ENCODE data around the gene TAOK2. TPM values are rescaled to one million over a fixed set of nuclear protein-coding genes. Genes with fewer than 3 reads are reported as not detected.

Gene TAOK2
- total RNA-seq, 4 donors from 2014 or later = 25.7 to 87.0 (median 31.4) TPM

DNA sequence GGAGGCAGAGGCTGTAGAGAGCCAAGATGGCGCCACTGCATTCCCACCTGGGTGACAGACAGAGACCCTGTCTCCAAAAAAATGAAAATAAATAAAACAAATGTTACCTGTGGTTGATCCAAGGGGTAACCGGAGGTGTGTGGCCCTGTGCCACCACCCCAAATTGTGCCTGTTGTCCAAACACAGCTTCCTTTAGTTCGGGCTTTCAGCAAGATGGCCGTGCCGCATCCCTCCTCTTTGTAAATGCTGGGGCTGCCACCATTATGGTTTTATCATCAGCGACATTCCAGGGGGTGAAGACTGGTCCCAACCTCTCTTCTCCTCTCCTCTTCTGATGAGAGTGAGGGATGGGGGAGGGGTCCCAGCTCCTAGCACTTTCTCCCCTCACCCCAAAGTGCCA lies 49.2 kb downstream of the TAOK2 start, which contains the start of gene C16orf92:
C16orf92 (plus strand) TSS at position 312 of the 400 bp plus-strand sequence. CDS start 143 bp downstream, outside the sequence.
- TF ChIP-seq, protein P1, sequence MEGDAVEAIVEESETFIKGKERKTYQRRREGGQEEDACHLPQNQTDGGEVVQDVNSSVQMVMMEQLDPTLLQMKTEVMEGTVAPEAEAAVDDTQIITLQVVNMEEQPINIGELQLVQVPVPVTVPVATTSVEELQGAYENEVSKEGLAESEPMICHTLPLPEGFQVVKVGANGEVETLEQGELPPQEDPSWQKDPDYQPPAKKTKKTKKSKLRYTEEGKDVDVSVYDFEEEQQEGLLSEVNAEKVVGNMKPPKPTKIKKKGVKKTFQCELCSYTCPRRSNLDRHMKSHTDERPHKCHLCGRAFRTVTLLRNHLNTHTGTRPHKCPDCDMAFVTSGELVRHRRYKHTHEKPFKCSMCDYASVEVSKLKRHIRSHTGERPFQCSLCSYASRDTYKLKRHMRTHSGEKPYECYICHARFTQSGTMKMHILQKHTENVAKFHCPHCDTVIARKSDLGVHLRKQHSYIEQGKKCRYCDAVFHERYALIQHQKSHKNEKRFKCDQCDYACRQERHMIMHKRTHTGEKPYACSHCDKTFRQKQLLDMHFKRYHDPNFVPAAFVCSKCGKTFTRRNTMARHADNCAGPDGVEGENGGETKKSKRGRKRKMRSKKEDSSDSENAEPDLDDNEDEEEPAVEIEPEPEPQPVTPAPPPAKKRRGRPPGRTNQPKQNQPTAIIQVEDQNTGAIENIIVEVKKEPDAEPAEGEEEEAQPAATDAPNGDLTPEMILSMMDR (IDR thresholded peaks at IDR 0.05; ENCODE audit: low read depth) = no peak

DNA sequence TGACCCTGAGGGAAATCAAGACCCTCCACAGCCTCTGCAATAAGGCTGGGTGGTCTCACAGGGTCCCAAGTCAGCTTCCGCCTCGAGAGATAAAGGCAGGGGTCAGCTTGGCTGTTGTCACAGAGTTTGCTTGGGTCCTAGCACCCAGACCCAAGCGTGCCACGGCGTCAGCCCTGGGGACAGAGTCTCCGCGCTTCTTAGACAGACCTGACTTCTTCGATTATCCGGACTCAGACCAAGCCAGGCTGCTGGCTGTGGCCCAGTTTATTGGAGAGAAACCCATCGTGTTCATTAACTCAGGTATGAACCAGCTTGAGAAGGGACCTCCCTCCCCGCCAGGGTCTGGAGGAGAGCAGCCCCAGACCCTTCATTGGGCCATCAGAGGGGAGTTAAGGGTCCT lies 49.9 kb downstream of the TAOK2 start:
- TF ChIP-seq, protein P1 (IDR thresholded peaks at IDR 0.05; ENCODE audit: low read depth) = no peak

GRCh38 chr16:30024451-30024850 lies 50.8 kb downstream of the TAOK2 start:
- TF ChIP-seq, protein P1 (IDR thresholded peaks at IDR 0.05; ENCODE audit: low read depth) = no peak

DNA sequence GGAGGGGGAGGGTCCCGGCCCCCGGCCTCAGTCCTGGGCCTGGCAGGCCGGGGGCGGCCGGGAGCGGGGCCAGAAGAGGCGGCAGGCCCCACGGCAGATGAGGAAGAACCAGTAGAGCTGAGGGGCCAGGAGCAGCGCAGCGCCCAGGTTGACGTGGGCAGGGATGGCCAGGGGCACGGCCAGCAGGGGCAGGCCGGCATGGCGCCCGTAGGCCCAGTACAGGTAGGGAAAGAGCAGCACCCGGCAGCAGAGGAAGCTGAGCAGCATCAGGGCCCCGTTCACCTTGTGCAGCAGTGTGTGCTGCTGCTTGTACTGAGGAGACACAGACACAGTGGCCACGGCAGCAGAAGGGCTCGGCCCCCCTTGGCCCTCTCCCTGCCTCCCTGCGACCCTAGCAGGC lies 51.5 kb downstream of the TAOK2 start:
- TF ChIP-seq, protein P1 (IDR thresholded peaks at IDR 0.05; ENCODE audit: low read depth) = no peak

DNA sequence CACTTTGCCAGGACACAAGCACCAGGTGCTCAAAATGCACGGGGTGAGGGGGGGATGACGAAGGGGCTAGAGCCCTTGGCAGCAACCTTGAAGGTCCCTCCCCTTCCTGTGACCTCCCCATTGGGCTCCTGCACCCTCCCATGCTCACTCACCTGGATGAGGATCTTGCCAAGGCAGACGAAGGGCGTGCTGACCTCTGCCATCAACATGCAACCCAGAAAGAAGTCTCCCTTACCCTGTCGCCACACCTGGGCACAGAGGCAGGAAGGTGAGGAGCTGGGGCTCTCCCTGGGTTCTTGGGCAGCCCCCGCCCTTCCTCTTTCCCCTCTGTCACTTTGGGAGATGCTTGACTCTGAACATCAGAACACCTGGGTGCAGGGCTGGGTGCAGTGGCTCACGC lies 51.9 kb downstream of the TAOK2 start:
- TF ChIP-seq, protein P1 (IDR thresholded peaks at IDR 0.05; ENCODE audit: low read depth) = no peak

DNA sequence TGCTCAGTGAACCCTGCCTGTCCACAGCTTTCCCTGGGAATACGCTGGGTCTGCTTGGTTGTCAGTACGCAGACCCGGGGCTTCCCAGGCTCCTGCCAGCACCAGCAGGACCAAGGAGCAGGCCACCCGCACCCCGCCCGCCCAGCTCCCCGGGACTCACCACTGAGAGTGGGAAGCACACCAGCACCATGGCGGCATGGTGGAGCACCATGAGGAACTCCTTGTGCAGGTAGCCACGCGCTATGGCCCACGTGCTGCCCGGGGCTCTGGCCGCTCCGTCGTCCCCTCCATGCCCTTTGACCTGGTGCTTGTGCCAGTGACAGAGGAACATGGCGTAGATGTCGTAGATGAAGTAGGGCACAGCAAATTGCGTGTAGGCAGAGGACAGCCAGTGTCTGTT lies 52.8 kb downstream of the TAOK2 start:
- TF ChIP-seq, protein P1 (IDR thresholded peaks at IDR 0.05; ENCODE audit: low read depth) = no peak

DNA sequence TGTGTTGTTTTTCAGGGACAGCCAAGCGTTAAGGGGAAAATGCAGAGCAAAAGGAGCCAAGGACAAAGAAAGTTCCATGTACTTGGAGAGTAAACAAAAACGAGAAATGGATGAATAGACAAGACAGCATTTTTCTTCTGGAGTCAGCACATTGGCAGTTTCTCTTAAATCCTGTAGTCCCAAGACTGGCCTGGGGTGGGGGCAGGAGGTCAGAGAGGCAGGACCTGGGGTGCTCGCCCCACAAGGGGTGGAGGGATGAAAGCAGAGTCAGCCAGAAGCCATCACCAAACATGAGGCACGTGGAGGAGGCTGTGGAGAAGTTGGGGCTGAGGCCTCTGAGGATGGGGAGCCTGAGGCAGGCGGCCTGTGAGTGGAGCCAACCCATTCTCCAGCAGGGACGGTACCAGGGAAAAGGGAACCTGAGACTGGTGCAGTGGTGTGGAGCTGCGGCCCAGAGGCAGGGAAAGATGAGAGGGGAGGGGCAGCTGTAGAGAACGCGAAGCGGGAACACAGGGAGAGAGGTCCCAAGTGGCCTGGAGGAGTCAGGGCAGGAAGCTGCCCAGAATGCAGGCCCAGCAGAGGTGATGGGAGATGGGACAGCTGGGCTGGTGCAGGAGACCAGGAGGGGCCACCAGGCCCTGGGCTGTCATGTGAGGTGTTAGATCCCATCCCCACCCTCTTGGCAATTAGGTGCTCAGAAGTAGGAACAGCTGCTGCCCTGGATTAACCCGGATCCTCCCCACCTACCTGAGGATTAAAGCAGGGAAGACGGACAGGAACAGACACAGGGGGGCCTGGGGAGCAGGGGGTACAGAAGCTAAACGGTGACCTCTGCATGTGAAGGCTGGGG lies 54.1 kb downstream of the TAOK2 start:
- TF ChIP-seq, protein P1 (IDR thresholded peaks at IDR 0.05; ENCODE audit: low read depth) = no peak

Data from subcutaneous adipose tissue (tissue), 4 donors.